Spleen (tissue), 7 donors: ENCODE results near the gene ZNF804A.

ENCODE experiments used
- CTCF ChIP-seq, 11 experiments: fragments of 200-600 bp in 7 of 11; fragments of 450-650 bp in 4 of 11; sonication (generic) in 4 of 11; IDR thresholded peaks in 8 of 11; conservative IDR thresholded peaks in 3 of 11; 1 replicate in 7 of 11; 2 replicates in 4 of 11; pipeline versions ENCODE4 v1.4.0 to v1.8.0; 2016 to 2021; ENCODE audit warnings: antibody characterized with exemption in 11 of 11, inconsistent platforms in 4 of 11, mild to moderate bottlenecking in 1 of 11
- POLR2A ChIP-seq, 3 donors: fragments of 450-650 bp; IDR thresholded peaks; one replicate each; pipeline ENCODE4 v1.5.1; 2017; ENCODE audit warnings: antibody characterized with exemption in 3 of 3, mild to moderate bottlenecking in 1 of 3
- POLR2AphosphoS5 ChIP-seq, 3 donors: sonication (generic); formaldehyde crosslinking; IDR thresholded peaks; one replicate each; pipeline ENCODE4 v1.5.1; 2017; ENCODE audit warnings: antibody characterized with exemption in 3 of 3
- donor health status: DM: no; HTN: no; CAD: no; lungs with moderate emphysema.
- donor health status: DM: no; HTN: no; CAD: no.
- donor health status: DM: no; HTN: no; CAD: no.

GRCh38 chr2:184551626-184552025 lies 46.7 kb upstream of the ZNF804A start:
- TF ChIP-seq POLR2AphosphoS5 (IDR thresholded peaks at IDR 0.05) (no peak), CTCF (IDR thresholded peaks at IDR 0.05 in 8 of 11, conservative IDR thresholded peaks at IDR 0.05 in 3 of 11) (no peak), POLR2A (IDR thresholded peaks at IDR 0.05) (no peak)
